HG03442 (cell line): ENCODE data around the gene PKN1.
"Not testable (repeated sequence)": the region's sequence is repeated elsewhere in the genome, so short reads cannot be mapped to it uniquely, and the experiment has no call there.

ENCODE experiments used
- ATAC-seq: cut with Tn5 transposase; IDR thresholded peaks from one replicate; pipeline ENCODE4 v1.9.1; 2021; ENCODE audit warnings: mild to moderate bottlenecking, moderate library complexity; ENCODE audit not compliant: unreplicated experiment

Gene PKN1

DNA sequence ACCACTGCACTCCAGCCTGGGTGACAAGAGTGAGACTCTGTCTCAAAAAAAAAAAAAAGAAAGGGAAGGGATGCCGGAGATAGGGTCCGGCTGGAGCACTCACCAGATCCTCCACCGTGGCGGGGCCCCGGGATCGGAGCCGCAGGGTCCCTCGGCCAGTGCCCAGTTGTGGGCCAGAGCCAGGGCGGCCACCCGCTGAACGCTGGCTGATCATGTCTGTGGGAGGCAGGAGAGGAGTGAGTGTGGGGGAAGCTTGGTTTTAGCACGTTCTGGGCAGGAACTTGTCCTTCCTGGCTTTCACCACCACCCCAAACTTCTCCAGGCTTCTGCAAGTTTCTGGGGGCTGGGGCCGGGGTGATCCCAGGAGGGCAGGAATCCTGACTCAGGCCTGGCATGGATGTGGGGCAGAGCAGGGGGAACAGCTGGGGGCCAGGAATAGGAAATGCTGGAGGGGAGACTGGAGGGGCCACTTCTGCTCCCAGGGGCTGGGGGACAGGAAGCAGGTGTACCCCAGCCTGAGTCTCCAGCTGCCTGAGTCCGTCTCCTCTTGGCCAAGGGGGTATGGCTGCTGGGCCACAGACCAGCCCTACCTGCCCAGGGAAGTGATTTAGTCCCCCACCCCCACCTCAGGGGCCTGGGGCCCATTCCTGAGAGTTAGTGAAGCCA, 46.3 kb downstream of the PKN1 start:
- ATAC-seq, result no peak

DNA sequence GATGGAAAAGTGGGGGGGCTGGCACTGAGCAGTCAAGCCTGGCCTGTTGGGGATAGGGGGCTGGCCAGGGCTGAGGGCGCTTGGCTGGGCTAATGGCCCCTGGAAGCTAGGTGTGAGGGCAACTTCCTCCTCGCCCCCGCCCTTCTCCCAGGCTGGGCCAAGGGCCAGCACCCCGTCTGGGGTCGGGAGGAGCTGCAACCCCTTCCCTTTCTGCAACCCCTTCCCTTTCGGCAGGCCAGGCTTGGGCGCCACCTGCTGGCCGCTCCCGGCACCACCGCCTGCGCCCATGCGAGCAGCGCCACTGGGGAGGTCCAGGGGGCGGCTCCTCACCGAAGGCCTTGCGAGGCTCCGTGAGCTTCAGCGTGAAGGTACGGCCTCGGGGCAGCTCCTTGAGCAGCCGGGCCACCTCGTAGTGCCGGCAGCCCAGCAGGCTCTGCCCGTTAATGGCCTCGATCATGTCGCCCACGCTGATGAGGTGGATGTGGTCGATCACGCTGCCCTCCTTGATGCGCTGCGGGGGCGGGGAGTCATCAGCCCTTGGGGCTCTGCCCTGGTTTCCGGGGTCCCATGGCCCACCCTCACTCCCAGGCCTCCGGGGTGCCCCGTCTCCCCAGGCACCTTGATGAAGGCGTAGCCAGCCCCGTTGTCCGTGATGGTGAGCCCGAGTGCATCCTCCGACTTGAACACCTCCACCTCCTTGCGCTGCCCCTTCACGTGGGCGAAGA, 47.0 kb downstream of the PKN1 start:
- no peak for ATAC-seq

DNA sequence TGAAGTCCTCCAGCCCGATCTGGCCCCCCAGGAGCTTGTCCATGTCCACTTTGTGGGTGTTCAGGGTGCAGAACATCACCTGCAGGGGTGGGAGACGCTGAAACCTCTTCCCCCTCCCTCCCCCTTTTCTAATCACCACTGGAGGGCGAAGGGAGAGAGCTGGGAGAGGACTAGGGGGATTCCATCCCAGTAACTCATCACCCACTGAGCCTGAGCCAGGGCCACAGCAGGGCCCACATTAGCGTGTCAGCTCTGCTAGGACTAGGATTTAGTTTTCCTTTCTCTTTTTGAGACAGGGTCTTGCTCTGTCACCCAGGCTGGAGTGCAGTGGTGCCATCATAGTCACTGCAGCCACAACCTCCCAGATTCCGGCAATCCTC, 47.6 kb downstream of the PKN1 start:
- no peak for ATAC-seq

DNA sequence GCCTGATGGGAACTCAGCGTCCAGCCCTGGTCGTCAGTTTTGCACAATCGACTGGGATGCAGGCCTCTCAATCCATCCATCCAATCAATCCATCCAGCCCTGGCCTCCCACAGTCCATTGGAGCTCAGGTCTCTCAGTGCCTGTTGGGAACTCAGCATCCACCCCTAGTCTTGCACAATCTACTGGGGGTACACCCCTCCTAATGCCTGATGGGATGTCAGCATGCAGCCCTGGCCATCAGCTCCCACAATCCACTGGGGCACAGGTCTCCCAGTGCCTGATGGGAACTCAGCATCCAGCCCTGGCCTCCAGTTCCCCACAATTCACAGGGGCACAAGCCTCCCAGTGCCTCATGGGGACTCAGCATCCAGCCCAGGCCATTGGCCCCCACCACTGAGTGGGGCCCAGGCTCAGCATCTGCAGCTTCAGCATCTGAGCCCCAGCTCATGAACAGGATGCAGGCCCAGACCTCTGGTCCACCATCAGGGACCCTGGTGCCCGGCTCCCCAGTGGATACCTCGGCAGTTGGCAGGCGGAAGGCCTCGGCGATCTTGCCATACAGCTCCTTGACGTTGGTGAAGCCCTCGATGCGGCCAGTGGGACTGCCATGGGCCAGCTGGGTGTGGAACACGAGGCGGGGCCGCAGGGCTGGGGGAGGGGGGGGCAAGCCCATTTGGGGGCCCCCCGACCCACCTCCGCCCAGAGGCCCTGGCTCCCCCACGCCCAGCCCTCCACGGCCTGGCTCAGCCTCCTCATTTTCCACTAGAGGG, 49.3 kb downstream of the PKN1 start:
- no peak for ATAC-seq

DNA sequence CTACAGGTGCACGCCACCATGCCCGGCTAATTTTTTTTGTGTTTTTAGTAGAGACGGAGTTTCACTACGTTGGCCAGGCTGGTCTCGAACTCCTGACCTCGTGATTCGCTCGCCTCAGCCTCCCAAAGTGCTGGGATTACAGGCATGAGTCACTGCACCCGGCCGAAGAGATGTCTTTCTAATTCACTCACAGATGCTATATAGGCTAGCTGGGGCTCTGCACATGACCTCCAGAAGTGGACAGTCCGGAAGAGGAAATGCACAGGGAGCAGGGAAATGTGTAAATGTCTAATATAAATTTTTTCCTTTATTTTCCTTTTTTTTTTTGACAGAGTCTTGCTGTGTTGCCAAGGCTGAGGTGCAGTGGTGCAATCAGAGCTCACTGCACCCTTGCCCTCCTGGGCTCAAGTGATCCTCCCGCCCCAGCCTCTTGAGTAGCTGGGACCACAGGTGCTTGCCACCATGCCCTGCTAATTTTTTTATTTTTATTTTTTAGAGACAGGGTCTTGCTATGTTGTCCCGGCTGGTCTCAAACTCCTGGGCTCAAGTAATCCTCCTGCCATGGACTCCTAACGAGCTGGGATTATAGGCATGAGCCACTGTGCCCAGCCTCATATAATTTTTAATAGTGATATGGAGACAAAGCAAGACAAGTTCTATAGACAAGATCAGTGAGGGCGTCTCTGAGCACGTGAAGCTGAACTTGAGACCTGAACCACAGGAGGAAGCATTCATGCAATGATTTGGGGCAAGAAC, 54.4 kb downstream of the PKN1 start:
- no peak for ATAC-seq

DNA sequence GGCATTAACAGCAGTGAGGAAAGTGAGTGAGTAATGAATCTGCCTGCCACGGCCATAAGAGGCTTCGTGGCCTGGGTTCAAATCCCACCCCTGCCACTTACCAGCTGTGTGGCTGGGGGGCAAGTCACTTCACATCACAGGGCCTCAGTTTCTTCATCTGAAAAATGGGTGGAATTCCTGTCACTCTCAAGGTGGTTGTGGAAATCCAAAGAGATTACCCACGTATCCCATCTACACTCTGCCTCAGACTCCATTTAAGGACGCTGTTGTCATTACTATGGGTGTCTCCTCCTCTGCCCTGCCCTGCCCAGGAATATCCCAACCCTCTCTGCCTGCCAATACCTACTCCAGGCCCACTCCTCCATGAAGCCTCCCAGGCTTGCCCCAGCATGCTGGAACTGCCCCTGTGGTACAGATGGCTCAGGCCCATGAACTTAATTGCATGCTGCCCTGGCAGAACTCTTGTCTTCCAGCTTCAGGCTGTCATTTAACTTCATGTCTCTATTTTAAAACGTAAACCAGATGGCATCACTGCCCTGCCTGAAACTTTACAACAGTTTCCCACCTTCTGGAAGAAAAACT, 59.7 kb downstream of the PKN1 start:
- no peak for ATAC-seq

DNA sequence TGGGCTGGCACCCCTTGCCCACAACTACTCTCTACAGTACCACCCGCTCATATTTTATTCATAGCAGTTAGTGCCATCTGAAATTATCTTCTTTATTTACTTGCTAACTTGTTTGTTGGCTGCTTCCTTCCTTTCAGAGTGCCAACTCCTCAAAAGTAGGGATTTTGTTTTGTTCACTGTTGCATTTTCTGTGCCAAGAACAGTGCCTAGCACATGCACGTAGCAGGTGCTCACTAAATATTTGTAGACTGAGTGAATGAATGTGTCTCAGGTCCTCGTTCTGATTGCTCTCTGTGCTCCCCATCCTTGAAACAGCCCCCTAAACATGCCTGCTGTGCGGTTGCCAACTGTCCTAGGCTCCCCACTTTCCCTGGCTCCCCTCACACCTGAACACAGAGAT, 61.3 kb downstream of the PKN1 start:
- ATAC-seq, result no peak

DNA sequence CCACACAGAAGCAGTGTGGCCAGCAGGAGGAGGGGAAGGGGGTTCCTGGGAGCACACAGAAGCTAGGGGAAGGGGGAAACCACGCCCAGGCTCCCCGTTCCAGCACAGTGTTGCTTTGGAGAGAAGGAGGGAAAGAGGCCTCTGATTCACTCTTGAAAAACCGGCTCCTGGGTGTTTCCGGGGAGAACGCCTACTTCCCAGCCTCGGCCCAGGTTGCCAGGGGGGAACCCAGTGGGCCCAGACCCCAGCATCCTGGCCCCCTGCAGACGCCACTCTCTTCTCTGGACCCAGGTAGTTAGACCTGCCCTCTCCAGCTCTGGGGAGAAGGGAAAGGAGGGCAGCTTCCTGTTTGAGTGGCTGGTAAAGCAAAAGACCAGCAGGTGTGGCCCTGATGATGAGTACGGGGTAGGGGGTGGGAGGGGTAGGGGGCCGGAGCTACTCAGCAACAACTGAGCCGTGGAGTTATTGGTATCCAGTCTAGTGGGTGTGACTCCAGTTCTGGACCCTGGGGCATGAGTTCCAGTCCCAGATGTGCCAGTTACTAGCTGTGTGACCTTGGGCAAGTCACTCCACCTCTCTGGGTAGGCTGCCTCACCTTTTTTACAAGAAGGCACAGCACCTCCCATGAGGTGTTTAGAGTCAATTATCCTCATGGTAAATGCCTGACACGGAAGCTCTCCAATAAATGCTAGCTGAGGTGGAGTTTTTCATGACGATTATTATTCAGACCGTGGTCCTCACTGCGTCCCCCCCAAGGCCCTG, 62.0 kb downstream of the PKN1 start:
- ATAC-seq, result no peak

DNA sequence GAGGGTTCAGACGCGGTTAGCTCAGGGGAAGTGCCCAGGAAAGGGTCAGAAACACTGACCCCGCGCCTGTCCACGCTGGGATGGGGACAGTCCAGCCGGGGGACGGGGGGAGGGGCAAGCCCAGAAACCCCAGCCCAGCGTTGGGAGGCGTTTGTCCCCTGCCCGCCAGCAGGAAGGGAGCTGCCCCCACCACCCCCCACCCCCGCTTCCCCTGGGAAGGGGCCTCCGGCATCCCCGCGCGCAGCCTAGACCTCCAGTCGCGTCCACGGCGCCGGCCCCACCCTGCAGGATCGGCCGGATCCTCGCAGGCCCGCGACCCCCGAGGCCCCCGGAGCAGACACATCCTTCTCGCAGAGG, 62.5 kb downstream of the PKN1 start:
- no peak for ATAC-seq

DNA sequence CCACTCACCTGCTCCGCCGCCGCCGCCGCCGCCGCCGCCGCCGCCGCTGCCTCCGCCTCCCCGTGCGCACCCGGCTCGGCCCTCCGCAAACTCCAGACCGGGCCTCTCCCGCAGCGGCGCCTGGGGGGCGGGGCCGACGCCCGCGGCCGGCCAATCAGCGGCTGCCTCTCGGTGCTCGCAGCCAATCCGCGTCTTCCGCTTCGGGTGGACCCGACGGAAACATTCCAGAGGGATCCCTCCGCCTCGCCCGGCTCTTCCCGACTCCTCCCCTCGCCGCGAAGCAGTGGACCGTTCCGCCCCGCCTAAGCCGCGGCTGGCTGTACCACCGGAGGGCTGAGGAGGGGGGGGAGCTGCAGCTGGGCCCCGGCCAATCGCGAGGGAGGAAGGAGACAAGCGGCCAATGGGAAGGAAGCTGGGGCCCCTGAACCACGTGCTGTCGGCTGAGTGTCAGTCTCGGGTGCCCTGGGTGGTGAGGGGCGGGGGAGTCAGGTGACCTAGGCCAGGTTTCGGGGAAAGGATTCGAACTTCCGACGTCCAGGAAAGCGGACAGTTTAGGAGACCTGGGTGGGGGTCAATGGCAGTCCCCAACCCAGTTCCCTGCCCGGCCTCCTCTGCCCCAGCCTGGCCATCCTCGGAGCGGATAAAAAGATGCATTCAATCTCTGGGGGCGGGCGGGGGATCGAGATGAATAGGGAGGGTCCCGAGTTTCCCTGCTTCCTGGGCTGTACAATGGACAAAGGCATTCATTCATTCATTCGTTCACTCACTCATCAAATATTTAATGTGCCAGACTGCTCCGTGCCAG, 63.1 kb downstream of the PKN1 start, which contains the start of gene GIPC1:
Gene GIPC1 (minus strand): TSS at position 99 of the 805 bp plus-strand sequence. CDS start 13,151 bp downstream, outside the sequence.
- peak; percentile 57 for ATAC-seq

DNA sequence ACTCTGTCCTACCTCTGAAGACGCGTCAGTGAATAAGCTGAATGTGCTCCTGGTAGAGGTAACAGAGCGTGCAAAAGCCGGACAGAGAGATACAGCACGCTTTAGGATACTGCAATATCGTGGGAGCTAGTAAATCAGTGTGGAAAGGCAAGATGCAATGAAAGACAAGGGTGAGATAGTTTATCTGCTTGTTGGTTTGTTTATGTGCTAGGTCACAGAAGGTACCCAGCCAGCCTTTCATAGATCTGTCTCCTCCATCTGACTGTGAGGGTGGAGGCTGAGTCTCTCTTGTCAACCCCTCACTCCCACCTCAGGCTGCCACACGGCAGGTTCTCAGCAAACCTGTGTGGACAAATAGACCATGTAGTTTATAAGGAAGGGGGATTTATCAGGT, 63.7 kb downstream of the PKN1 start:
- ATAC-seq, result no peak

DNA sequence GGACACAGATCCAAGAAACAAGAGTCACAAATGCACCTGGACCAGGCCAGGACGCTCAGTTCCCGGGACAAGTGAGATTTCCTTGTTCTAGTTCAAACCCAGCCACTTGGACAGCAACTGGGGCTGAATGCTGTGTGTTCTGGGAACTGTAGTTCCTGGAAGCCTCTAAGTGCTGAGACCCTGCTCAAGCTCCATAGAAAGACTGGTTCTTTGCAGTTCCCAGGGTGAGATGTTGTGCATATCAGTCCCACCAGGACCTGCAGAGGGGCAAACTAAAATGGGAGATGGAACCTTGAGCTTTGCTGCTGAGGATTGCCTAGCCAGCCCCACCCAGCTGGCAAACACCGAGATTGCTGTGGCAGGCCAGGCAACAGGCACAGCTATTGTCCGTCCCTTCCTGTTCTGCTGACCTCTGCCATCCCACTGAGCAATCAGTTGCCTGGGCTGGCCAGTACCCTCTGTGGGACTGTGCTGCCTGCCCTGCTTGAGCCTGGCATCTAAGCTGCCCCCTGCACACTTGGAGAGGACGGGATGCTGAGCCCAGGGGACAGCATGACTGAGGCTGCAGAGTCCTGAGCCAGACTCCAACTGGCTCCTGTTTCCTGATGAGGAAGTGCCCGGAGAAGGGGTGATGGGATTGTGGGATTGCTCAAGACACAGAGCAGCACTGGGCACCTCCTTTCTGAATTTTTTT, 64.3 kb downstream of the PKN1 start:
- ATAC-seq, result no peak

DNA sequence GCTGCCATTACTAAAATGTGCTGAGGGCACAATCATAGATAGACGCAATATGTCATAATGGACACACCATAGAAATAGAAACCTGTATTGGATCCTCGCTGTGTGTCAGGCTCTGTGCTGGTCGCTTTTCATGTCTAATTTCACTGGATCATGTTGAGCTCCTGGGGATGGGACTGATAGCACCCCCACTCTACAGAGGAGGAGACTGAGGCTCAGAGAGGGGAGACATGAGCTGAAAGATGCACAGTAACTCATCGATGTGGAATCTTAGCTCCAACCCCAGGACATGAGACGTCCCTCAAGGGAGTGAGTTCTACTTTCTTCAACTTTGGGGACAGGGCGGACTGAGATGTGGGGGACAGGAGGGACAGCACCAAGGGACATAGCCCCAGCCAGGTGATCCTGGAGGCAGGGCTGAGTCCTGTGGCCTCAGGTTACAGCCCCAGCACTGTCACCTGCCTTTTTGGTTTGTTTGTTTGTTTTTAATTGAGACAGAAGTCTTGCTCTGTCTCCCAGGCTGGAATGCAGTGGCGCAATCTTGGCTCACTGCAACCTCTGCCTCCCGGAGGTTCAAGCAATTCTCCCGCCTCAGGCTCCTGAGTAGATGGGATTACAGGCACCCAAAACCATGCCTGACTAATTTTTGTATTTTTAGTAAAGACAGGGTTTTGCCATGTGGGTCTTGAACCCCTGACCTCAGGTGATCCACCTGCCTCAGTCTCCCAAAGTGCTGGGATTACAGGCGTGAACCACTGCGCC, 69.4 kb downstream of the PKN1 start:
- no peak for ATAC-seq

DNA sequence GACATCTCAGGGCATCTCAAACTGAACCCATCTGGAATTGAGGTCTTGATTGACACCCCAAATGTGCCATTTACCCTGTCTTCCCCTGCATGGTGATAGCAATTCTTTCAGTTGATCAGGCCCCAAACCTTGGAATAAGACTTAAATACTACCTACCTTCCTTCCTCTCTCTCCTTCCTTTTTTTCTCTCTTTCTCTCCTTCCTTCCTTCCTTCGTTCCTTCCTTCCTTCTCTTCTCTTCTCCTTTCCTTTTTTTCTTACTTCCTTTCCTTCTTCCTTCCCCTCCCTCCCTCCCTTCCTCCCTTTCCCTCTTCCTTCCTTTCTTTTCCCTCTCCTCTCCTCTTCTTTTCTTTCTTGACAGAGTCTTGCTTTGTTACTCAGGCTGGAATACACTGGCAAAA, 70.2 kb downstream of the PKN1 start:
- no peak for ATAC-seq

DNA sequence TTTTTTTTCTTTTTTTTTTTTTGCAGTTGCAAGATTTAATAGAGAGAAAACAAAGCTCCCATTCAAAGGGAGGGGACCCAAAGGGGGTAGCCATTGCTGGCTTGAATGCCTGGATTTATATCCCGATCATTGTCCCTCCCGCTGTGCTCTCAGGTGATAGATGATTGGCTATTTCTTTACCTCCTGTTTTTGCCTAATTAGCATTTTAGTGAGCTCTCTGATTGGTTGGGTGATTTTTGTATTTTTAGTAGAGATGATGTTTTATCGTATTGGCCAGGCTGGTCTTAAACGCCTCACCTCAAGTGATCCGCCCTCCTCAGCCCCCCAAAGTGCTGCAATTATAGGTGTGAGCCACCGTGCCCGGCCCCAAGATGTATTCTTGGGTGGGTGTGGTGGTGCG, 71.5 kb downstream of the PKN1 start:
- ATAC-seq, result not testable (repeated sequence)

DNA sequence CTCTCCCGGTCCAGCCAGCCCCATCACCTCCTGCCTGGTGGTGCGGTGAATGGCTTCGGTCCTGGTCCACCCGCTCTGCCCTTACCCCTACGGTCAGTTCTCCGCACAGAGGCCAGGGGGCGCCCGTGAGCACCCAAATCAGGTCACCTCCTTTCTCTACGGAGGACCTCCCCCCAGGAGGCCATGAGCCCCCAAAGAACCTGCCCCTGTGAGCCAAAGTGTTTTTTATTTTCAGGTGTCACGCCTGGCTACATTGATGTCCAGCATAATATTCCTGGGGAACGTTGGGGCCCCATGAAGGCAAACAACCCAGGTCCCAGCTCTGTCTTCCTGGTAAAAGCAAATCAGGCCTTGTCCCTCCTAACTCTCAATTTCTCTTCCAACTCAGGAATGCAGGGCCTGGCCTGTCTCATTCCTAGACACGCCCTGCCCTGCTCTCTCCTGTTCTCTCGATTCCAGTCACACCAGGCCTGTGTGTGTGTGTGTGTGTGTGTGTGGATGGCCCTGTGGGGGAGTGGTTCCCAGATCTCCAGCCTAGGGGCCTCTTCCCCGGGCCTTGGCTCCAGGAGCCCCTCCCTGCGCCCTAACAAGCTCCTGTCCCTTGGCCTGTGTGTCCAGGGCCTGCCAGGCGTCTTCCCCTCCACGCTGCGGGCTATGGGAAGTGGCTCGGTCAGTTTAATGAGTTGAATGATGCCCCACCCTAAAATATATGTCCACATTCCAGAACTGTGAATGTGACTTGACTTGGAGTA, 72.6 kb downstream of the PKN1 start:
- ATAC-seq, result no peak
